ENCODE data around the gene PRAC1.
A peak's percentile ranks its signal among the peaks of the same experiment; 100 is the strongest.

The PRAC1 gene

GRCh38 chr17:48722915-48723422, 651 bp upstream of the PRAC1 start, which contains the start of gene PRAC2:
TSS of gene PRAC2 (plus strand) at chr17:48723185. CDS start at chr17:48724411, 1,226 bp downstream.
- H3K27me3 ChIP-seq (replicated peaks in 2 of 5; ENCODE audit: control insufficient read depth in 4 of 5, insufficient read depth in 5 of 5, low read length in 4 of 5): peaks cover 16 to 100% (median 75%) of the 10 kb centered on the region in 5 experiments
- H3K27ac ChIP-seq (ENCODE audit: insufficient read depth in 1 of 2, low read depth in 1 of 2, low read length in 2 of 2, poor library complexity in 1 of 2, severe bottlenecking in 2 of 2): no peak within 1 kb of the TSS
- CTCF ChIA-PET: interaction anchor here (1.1 to 11.1 kb wide), 19 partner anchors 9 to 161 kb away, joined by 3 to 130 read pairs (median 8); no protein-coding TSS in a partner anchor
- 20% methylated on average over 3 of the region's 21 CpGs for WGBS (ENCODE audit: insufficient coverage)
- H3K4me3 ChIP-seq (ENCODE audit: control insufficient read depth in 1 of 7, extremely low read depth in 1 of 7, insufficient read depth in 4 of 7, low read depth in 2 of 7, low read length in 6 of 7): no peak within 1 kb of the TSS
- DNase-seq: no peak
- peaks cover 0 to 3% (median 0%) of the 10 kb centered on the region in 5 experiments for H3K9me3 ChIP-seq (ENCODE audit: control extremely low read depth in 1 of 5, control insufficient read depth in 4 of 5, insufficient read depth in 2 of 5, low read depth in 1 of 5, low read length in 4 of 5)
- H3K36me3 ChIP-seq (ENCODE audit: control insufficient read depth in 4 of 4, insufficient read depth in 4 of 4, low read length in 3 of 4): no peaks in the 10 kb centered on the region
- POLR2A ChIA-PET: interaction anchor here (0.5 kb wide), 1 partner anchor 160 kb away, joined by 4 read pairs; no protein-coding TSS in a partner anchor
- H3K4me1 ChIP-seq (ENCODE audit: control extremely low read depth in 1 of 4, control insufficient read depth in 4 of 4, insufficient read depth in 4 of 4, low read length in 3 of 4): peaks cover 0 to 17% (median 4%) of the 10 kb centered on the region in 4 experiments

- no CpG with 5 or more reads among the region's 1 CpG for WGBS (ENCODE audit: insufficient coverage)
- peaks cover 14 to 100% (median 65%) of the 10 kb centered on the region in 5 experiments for H3K27me3 ChIP-seq (replicated peaks in 2 of 5; ENCODE audit: control insufficient read depth in 4 of 5, insufficient read depth in 5 of 5, low read length in 4 of 5)
- no peak overlapping the region for H3K27ac ChIP-seq (ENCODE audit: insufficient read depth in 1 of 2, low read depth in 1 of 2, low read length in 2 of 2, poor library complexity in 1 of 2, severe bottlenecking in 2 of 2)
- no peak for DNase-seq
- no peaks in the 10 kb centered on the region for H3K36me3 ChIP-seq (ENCODE audit: control insufficient read depth in 4 of 4, insufficient read depth in 4 of 4, low read length in 3 of 4)
- peaks cover 0 to 3% (median 0%) of the 10 kb centered on the region in 5 experiments for H3K9me3 ChIP-seq (ENCODE audit: control extremely low read depth in 1 of 5, control insufficient read depth in 4 of 5, insufficient read depth in 2 of 5, low read depth in 1 of 5, low read length in 4 of 5)
- ChIA-PET POLR2A (no interaction called here), CTCF (interaction anchor here (1.0 to 11.1 kb wide), 6 partner anchors 7 to 158 kb away, joined by 3 to 92 read pairs (median 6); partner anchors contain the start of gene HOXB13)
- no peak overlapping the region for H3K4me3 ChIP-seq (ENCODE audit: control insufficient read depth in 1 of 7, extremely low read depth in 1 of 7, insufficient read depth in 4 of 7, low read depth in 2 of 7, low read length in 6 of 7)
- H3K4me1 ChIP-seq (ENCODE audit: control extremely low read depth in 1 of 4, control insufficient read depth in 4 of 4, insufficient read depth in 4 of 4, low read length in 3 of 4): peaks cover 0 to 17% (median 4%) of the 10 kb centered on the region in 4 experiments
These were observed 1.3 kb downstream of the PRAC1 start for GRCh38 chr17:48721009-48721402.

- Histone ChIP-seq H3K4me3 (ENCODE audit: control insufficient read depth in 1 of 7, extremely low read depth in 1 of 7, insufficient read depth in 4 of 7, low read depth in 2 of 7, low read length in 6 of 7) (no peak overlapping the region), H3K36me3 (ENCODE audit: control insufficient read depth in 4 of 4, insufficient read depth in 4 of 4, low read length in 3 of 4) (no peaks in the 10 kb centered on the region), H3K27ac (ENCODE audit: insufficient read depth in 1 of 2, low read depth in 1 of 2, low read length in 2 of 2, poor library complexity in 1 of 2, severe bottlenecking in 2 of 2) (no peak overlapping the region), H3K27me3 (replicated peaks in 2 of 5; ENCODE audit: control insufficient read depth in 4 of 5, insufficient read depth in 5 of 5, low read length in 4 of 5) (peaks cover 15 to 100% (median 62%) of the 10 kb centered on the region in 5 experiments), H3K4me1 (ENCODE audit: control extremely low read depth in 1 of 4, control insufficient read depth in 4 of 4, insufficient read depth in 4 of 4, low read length in 3 of 4) (peaks cover 0 to 17% (median 4%) of the 10 kb centered on the region in 4 experiments), H3K9me3 (ENCODE audit: control extremely low read depth in 1 of 5, control insufficient read depth in 4 of 5, insufficient read depth in 2 of 5, low read depth in 1 of 5, low read length in 4 of 5) (peaks cover 0 to 3% (median 0%) of the 10 kb centered on the region in 5 experiments)
- no peak for DNase-seq
- POLR2A ChIA-PET: no interaction called here
- CTCF ChIA-PET: interaction anchor here (1.0 to 11.1 kb wide), 7 partner anchors 8 to 158 kb away, joined by 3 to 92 read pairs (median 5); partner anchors contain the start of gene HOXB13
- 29% methylated on average over 8 of the region's 11 CpGs for WGBS (ENCODE audit: insufficient coverage)
These were observed 1.9 kb downstream of the PRAC1 start for GRCh38 chr17:48720266-48721008.

- Histone ChIP-seq H3K27ac (ENCODE audit: insufficient read depth in 1 of 2, low read depth in 1 of 2, low read length in 2 of 2, poor library complexity in 1 of 2, severe bottlenecking in 2 of 2) (no peak overlapping the region), H3K4me1 (ENCODE audit: control extremely low read depth in 1 of 4, control insufficient read depth in 4 of 4, insufficient read depth in 4 of 4, low read length in 3 of 4) (peaks cover 0 to 11% (median 2%) of the 10 kb centered on the region in 4 experiments), H3K4me3 (ENCODE audit: control insufficient read depth in 1 of 7, extremely low read depth in 1 of 7, insufficient read depth in 4 of 7, low read depth in 2 of 7, low read length in 6 of 7) (no peak overlapping the region), H3K9me3 (ENCODE audit: control extremely low read depth in 1 of 5, control insufficient read depth in 4 of 5, insufficient read depth in 2 of 5, low read depth in 1 of 5, low read length in 4 of 5) (peaks cover 0 to 3% (median 0%) of the 10 kb centered on the region in 5 experiments), H3K27me3 (replicated peaks in 2 of 5; ENCODE audit: control insufficient read depth in 4 of 5, insufficient read depth in 5 of 5, low read length in 4 of 5) (peaks cover 13 to 99% (median 56%) of the 10 kb centered on the region in 5 experiments), H3K36me3 (ENCODE audit: control insufficient read depth in 4 of 4, insufficient read depth in 4 of 4, low read length in 3 of 4) (no peaks in the 10 kb centered on the region)
- no peak for DNase-seq
- CTCF ChIA-PET: interaction anchor here (0.9 to 11.1 kb wide), 8 partner anchors 9 to 159 kb away, joined by 3 to 92 read pairs (median 4); partner anchors contain the start of gene HOXB13
- POLR2A ChIA-PET: no interaction called here
- WGBS (ENCODE audit: insufficient coverage): 8% methylated on average over 33 of the region's 37 CpGs
These were observed 2.6 kb downstream of the PRAC1 start for GRCh38 chr17:48719642-48720265.

GRCh38 chr17:48718761-48719641, 3.3 kb downstream of the PRAC1 start:
- H3K4me3 ChIP-seq (ENCODE audit: control insufficient read depth in 1 of 7, extremely low read depth in 1 of 7, insufficient read depth in 4 of 7, low read depth in 2 of 7, low read length in 6 of 7): no peak overlapping the region
- H3K27ac ChIP-seq (ENCODE audit: insufficient read depth in 1 of 2, low read depth in 1 of 2, low read length in 2 of 2, poor library complexity in 1 of 2, severe bottlenecking in 2 of 2): no peak overlapping the region
- H3K9me3 ChIP-seq (ENCODE audit: control extremely low read depth in 1 of 5, control insufficient read depth in 4 of 5, insufficient read depth in 2 of 5, low read depth in 1 of 5, low read length in 4 of 5): peaks cover 0 to 3% (median 0%) of the 10 kb centered on the region in 5 experiments
- peak in 1 of 3 donors; percentile 46 for DNase-seq
- no peaks in the 10 kb centered on the region for H3K36me3 ChIP-seq (ENCODE audit: control insufficient read depth in 4 of 4, insufficient read depth in 4 of 4, low read length in 3 of 4)
- peaks cover 13 to 97% (median 54%) of the 10 kb centered on the region in 5 experiments for H3K27me3 ChIP-seq (replicated peaks in 2 of 5; ENCODE audit: control insufficient read depth in 4 of 5, insufficient read depth in 5 of 5, low read length in 4 of 5)
- 3% methylated on average over 63 of the region's 80 CpGs for WGBS (ENCODE audit: insufficient coverage)
- ChIA-PET POLR2A (no interaction called here), CTCF (interaction anchor here (0.9 to 11.1 kb wide), 7 partner anchors 10 to 149 kb away, joined by 3 to 92 read pairs (median 3); partner anchors contain the start of gene HOXB13)
- H3K4me1 ChIP-seq (ENCODE audit: control extremely low read depth in 1 of 4, control insufficient read depth in 4 of 4, insufficient read depth in 4 of 4, low read length in 3 of 4): peaks cover 0 to 7% (median 2%) of the 10 kb centered on the region in 4 experiments

- WGBS (ENCODE audit: insufficient coverage): 10% methylated on average over 19 of the region's 24 CpGs
- Histone ChIP-seq H3K4me3 (ENCODE audit: control insufficient read depth in 1 of 7, extremely low read depth in 1 of 7, insufficient read depth in 4 of 7, low read depth in 2 of 7, low read length in 6 of 7) (no peak overlapping the region), H3K36me3 (ENCODE audit: control insufficient read depth in 4 of 4, insufficient read depth in 4 of 4, low read length in 3 of 4) (no peaks in the 10 kb centered on the region), H3K9me3 (ENCODE audit: control extremely low read depth in 1 of 5, control insufficient read depth in 4 of 5, insufficient read depth in 2 of 5, low read depth in 1 of 5, low read length in 4 of 5) (peaks cover 0 to 3% (median 0%) of the 10 kb centered on the region in 5 experiments), H3K4me1 (ENCODE audit: control extremely low read depth in 1 of 4, control insufficient read depth in 4 of 4, insufficient read depth in 4 of 4, low read length in 3 of 4) (peaks cover 0 to 4% (median 2%) of the 10 kb centered on the region in 4 experiments), H3K27ac (ENCODE audit: insufficient read depth in 1 of 2, low read depth in 1 of 2, low read length in 2 of 2, poor library complexity in 1 of 2, severe bottlenecking in 2 of 2) (no peak overlapping the region), H3K27me3 (replicated peaks in 2 of 5; ENCODE audit: control insufficient read depth in 4 of 5, insufficient read depth in 5 of 5, low read length in 4 of 5) (peaks cover 15 to 97% (median 51%) of the 10 kb centered on the region in 5 experiments)
- peak in 1 of 3 donors; percentile 27 for DNase-seq
- POLR2A ChIA-PET: no interaction called here
- CTCF ChIA-PET: interaction anchor here (0.9 to 11.1 kb wide), 4 partner anchors 10 to 40 kb away, joined by 3 to 92 read pairs (median 4); partner anchors contain the start of gene HOXB13
These were observed 4.0 kb downstream of the PRAC1 start for GRCh38 chr17:48718227-48718760.

Data from common myeloid progenitor, CD34-positive (primary cell).